Measurements from ENCODE around the gene MALT1.
A peak's percentile ranks its signal among the peaks of the same experiment; 100 is the strongest.
"Not testable (repeated sequence)": the region's sequence is repeated elsewhere in the genome, so short reads cannot be mapped to it uniquely, and the experiment has no call there.

The MALT1 gene

GRCh38 chr18:58766164-58766563 is 94.9 kb downstream of the MALT1 start:
- DNase-seq (ENCODE audit: low spot score) = no peak
- TF ChIP-seq, protein P1, sequence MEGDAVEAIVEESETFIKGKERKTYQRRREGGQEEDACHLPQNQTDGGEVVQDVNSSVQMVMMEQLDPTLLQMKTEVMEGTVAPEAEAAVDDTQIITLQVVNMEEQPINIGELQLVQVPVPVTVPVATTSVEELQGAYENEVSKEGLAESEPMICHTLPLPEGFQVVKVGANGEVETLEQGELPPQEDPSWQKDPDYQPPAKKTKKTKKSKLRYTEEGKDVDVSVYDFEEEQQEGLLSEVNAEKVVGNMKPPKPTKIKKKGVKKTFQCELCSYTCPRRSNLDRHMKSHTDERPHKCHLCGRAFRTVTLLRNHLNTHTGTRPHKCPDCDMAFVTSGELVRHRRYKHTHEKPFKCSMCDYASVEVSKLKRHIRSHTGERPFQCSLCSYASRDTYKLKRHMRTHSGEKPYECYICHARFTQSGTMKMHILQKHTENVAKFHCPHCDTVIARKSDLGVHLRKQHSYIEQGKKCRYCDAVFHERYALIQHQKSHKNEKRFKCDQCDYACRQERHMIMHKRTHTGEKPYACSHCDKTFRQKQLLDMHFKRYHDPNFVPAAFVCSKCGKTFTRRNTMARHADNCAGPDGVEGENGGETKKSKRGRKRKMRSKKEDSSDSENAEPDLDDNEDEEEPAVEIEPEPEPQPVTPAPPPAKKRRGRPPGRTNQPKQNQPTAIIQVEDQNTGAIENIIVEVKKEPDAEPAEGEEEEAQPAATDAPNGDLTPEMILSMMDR (IDR thresholded peaks at IDR 0.05; ENCODE audit: extremely low read depth, missing control alignments) = no peak

DNA sequence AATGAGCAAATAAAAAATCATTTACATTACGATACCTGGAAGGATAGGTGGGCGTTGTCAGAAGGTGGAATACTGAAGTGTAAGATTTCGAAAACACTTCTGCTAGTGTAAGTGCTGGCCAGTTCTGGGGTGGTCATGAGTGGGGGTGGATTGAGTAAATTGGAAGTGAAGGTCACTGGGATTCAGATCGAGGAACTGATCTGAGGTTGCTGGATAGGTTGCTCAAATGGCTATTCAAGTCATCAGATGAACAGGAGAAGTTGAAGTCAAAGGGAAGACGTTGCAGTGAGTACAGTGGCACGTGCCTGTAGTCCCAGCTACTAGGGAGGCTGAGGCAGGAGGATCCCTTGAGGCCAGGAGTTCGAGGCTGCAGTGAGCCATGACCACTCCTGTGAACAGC is 95.7 kb downstream of the MALT1 start:
- TF ChIP-seq, protein P1 (IDR thresholded peaks at IDR 0.05; ENCODE audit: extremely low read depth, missing control alignments) = no peak
- no peak for DNase-seq (ENCODE audit: low spot score)

GRCh38 chr18:58768293-58768974 is 97.2 kb downstream of the MALT1 start:
- TF ChIP-seq, protein P1 (IDR thresholded peaks at IDR 0.05; ENCODE audit: extremely low read depth, missing control alignments) = peak; percentile 83
- DNase-seq (ENCODE audit: low spot score) = peak; percentile 82

DNA sequence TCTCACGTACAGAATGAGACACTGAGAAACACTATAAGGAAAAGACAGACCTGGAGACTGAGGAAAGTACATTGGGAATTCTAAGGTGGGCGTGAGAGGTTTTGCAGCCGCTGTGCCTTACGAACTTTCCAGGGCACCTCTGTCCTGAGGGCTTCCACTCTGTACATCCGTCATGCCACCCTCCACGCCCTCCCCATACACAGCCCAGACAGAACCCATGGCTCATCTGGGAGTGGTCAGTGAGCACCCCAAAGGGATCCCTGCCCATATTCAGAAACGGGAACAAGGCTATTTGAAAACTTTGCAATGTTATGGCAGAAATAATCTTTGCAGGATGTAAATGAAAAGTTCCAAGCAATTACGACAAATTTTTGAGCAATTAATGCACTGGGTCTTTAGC is 98.1 kb downstream of the MALT1 start:
- DNase-seq (ENCODE audit: low spot score) = no peak
- TF ChIP-seq, protein P1 (IDR thresholded peaks at IDR 0.05; ENCODE audit: extremely low read depth, missing control alignments) = no peak

DNA sequence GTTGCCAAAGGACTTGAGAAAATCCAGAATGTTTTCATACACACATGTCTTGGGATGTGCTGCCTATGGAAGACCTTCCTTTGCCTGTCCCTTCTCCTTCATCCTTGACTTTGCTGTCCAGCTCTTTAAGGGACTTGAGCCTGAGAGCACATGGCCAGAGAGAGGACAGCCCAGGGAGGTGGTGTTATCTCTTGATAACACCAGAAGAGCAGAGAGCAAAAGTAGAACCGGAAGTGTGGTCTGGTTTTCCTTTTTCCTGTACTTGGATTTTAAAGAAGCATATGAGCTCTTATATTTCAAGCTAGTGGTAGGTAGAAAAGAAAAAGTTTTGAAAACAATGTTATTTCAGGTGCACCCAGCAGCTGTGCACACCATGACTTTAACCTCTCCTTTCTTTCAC is 99.3 kb downstream of the MALT1 start:
- TF ChIP-seq, protein P1 (IDR thresholded peaks at IDR 0.05; ENCODE audit: extremely low read depth, missing control alignments) = no peak
- no peak for DNase-seq (ENCODE audit: low spot score)

GRCh38 chr18:58772161-58772560 is 100.9 kb downstream of the MALT1 start:
- DNase-seq (ENCODE audit: low spot score) = no peak
- TF ChIP-seq, protein P1 (IDR thresholded peaks at IDR 0.05; ENCODE audit: extremely low read depth, missing control alignments) = no peak

- no peak for DNase-seq (ENCODE audit: low spot score)
- TF ChIP-seq, protein P1 (IDR thresholded peaks at IDR 0.05; ENCODE audit: extremely low read depth, missing control alignments) = no peak
These were observed 104.8 kb downstream of the MALT1 start for GRCh38 chr18:58776084-58776483.

- DNase-seq (ENCODE audit: low spot score) = not testable (repeated sequence)
These were observed 105.3 kb downstream of the MALT1 start for GRCh38 chr18:58776541-58776940.
